Umbilical cord (tissue), 2 donors: ENCODE measurements around the gene CCNQ. TPM values are rescaled to one million over a fixed set of nuclear protein-coding genes. Genes with fewer than 3 reads are reported as not detected.
A peak's percentile ranks its signal among the peaks of the same experiment; 100 is the strongest.

Experiments used
- DNase-seq: peaks from one replicate; pipeline ENCODE4 v3.0.0-alpha.2; 2015; ENCODE audit warnings: low spot score
- total RNA-seq: library from RNA; depleted of rRNA; stranded (reverse); fragments of >200 nt; gene quantifications from one replicate; pipeline ENCODE4 v1.2.3, GENCODE V29; 2014; ENCODE audit warnings: low replicate concordance; ENCODE audit not compliant: insufficient read depth

The CCNQ gene
- total RNA-seq, 1 donor from 2014 or later, result 23.8 TPM

- DNase-seq, result no peak
Observed at GRCh38 chrX:153637121-153638040, 38.4 kb upstream of the CCNQ start.

- DNase-seq, result no peak
Observed at GRCh38 chrX:153636716-153637115, 37.8 kb upstream of the CCNQ start.

GRCh38 chrX:153635788-153636668 is 37.1 kb upstream of the CCNQ start:
- DNase-seq, result no peak

GRCh38 chrX:153635388-153635787 is 36.4 kb upstream of the CCNQ start:
- DNase-seq, result no peak

GRCh38 chrX:153634832-153635231 is 35.9 kb upstream of the CCNQ start:
- peak; percentile 37 for DNase-seq

- DNase-seq, result no peak
Observed at GRCh38 chrX:153634236-153634635, 35.3 kb upstream of the CCNQ start.

- DNase-seq, result no peak
Observed at GRCh38 chrX:153633607-153634180, 34.8 kb upstream of the CCNQ start.

GRCh38 chrX:153633048-153633447 is 34.1 kb upstream of the CCNQ start:
- no peak for DNase-seq

GRCh38 chrX:153632595-153632946 is 33.6 kb upstream of the CCNQ start:
- DNase-seq, result no peak

GRCh38 chrX:153631907-153632594 is 33.1 kb upstream of the CCNQ start:
- DNase-seq, result no peak

- no peak for DNase-seq
Observed at GRCh38 chrX:153631346-153631745, 32.4 kb upstream of the CCNQ start.

GRCh38 chrX:153628665-153629064 is 29.7 kb upstream of the CCNQ start:
- no peak for DNase-seq

- DNase-seq, result no peak
Observed at GRCh38 chrX:153628129-153628528, 29.2 kb upstream of the CCNQ start.

GRCh38 chrX:153627675-153628111 is 28.8 kb upstream of the CCNQ start:
- no peak for DNase-seq

- DNase-seq, result no peak
Observed at GRCh38 chrX:153626863-153627674, 28.1 kb upstream of the CCNQ start.

GRCh38 chrX:153626025-153626633 is 27.2 kb upstream of the CCNQ start:
- DNase-seq, result peak; percentile 76

GRCh38 chrX:153625271-153626024 is 26.5 kb upstream of the CCNQ start:
- no peak for DNase-seq

- no peak for DNase-seq
Observed at GRCh38 chrX:153624196-153625091, 25.5 kb upstream of the CCNQ start.
